ENCODE data around the gene OXLD1. TPM values are rescaled to one million over a fixed set of nuclear protein-coding genes. Genes with fewer than 3 reads are reported as not detected.

OXLD1 gene
- total RNA-seq, 1 experiment from 2014 or later, result 75.9 TPM

- Histone ChIP-seq H3K4me1 (ENCODE audit: control insufficient read depth in 1 of 2, insufficient read depth in 2 of 2, low read length in 2 of 2) (no peaks in the 10 kb centered on the region; a peak in 1 of 4 replicates), H3K27ac (ENCODE audit: low read depth, low read length) (no peak overlapping the region; the same call in 1 of the 2 replicates), H3K36me3 (ENCODE audit: control insufficient read depth in 1 of 2, insufficient read depth in 2 of 2, low read length in 2 of 2) (peaks cover 53 to 80% of the 10 kb centered on the region in 2 experiments), H3K27me3 (ENCODE audit: insufficient read depth, low read length) (no peaks in the 10 kb centered on the region), H2AFZ (ENCODE audit: low read depth, low read length, poor library complexity, severe bottlenecking) (no peak overlapping the region), H3K9me2 (ENCODE audit: insufficient read depth) (no peaks in the 10 kb centered on the region), H4K20me1 (ENCODE audit: insufficient read depth) (no peaks in the 10 kb centered on the region), H3K9me3 (ENCODE audit: control insufficient read depth in 1 of 2, insufficient read depth in 1 of 2, low read depth in 1 of 2, low read length in 2 of 2) (no peaks in the 10 kb centered on the region), H3K79me2 (ENCODE audit: insufficient read depth, low read length) (peaks cover 75% of the 10 kb centered on the region; the same call in 1 of the 2 replicates), H3K4me3 (replicated peaks in 1 of 2; ENCODE audit: low read depth in 1 of 2, low read length in 2 of 2) (no peak overlapping the region), H3K9ac (ENCODE audit: low read length) (no peak overlapping the region), H3K4me2 (ENCODE audit: low read length) (no peak overlapping the region)
- ChIA-PET CTCF (no interaction called here), RAD21 (ENCODE audit: low non-redundant PET in 1 of 2, low total read pairs in 2 of 2, uncharacterized antibody in 2 of 2, unreplicated experiment in 2 of 2) (no interaction called here), POLR2A (no interaction called here)
- TF ChIP-seq FOSL1 (IDR thresholded peaks at IDR 0.05; ENCODE audit: low read depth) (no peak), POLR2A (IDR thresholded peaks at IDR 0.05; ENCODE audit: borderline replicate concordance, extremely low read depth, insufficient read depth, insufficient read length) (no peak), SP1 (IDR thresholded peaks at IDR 0.05; ENCODE audit: low read depth) (no peak), JUND (IDR thresholded peaks at IDR 0.05) (no peak), MAX (IDR thresholded peaks at IDR 0.05) (no peak), YY1 (IDR thresholded peaks at IDR 0.05; ENCODE audit: extremely low read depth, insufficient replicate concordance, low read depth, low read length) (no peak), ZFX (IDR thresholded peaks at IDR 0.05) (no peak), EZH2phosphoT487 (IDR thresholded peaks at IDR 0.05; ENCODE audit: borderline replicate concordance) (no peak), ELF1 (IDR thresholded peaks at IDR 0.05; ENCODE audit: borderline replicate concordance, low read depth) (no peak), RAD21 (IDR thresholded peaks at IDR 0.05; ENCODE audit: low read depth) (no peak), ZNF274 (IDR thresholded peaks at IDR 0.05; ENCODE audit: low read depth, low read length) (no peak), ATF3 (IDR thresholded peaks at IDR 0.05) (no peak), CEBPB (IDR thresholded peaks at IDR 0.05; ENCODE audit: low read depth) (no peak), CTCF (IDR thresholded peaks at IDR 0.05 in 2 of 3, conservative IDR thresholded peaks at IDR 0.05 in 1 of 3; ENCODE audit: borderline replicate concordance in 1 of 3, insufficient read depth in 1 of 3, low read depth in 2 of 3, low read length in 2 of 3) (no peak), CBX3 (IDR thresholded peaks at IDR 0.05; ENCODE audit: low read depth) (no peak)
- no peak for ATAC-seq
- BruUV-seq (replicated peaks), result no TSS peak
- intact Hi-C loops (cut with micrococcal nuclease), result loop anchor here (10.0 kb wide), 1 partner anchor 140 kb away; the partner anchor contains the start of gene FAAP100
- DNase-seq (ENCODE audit: low read depth, low spot score), result no peak
These were observed 28.8 kb upstream of the OXLD1 start for GRCh38 chr17:81695211-81695610.

All from HCT116 (cell line).